Medulla oblongata (tissue), 1 donor: ENCODE data around the gene SLC38A5.

Source experiments
- DNase-seq: peaks from one replicate; pipeline ENCODE4 v3.0.0-alpha.2; 2015; ENCODE audit errors: extremely low spot score

The SLC38A5 gene

GRCh38 chrX:48491809-48492208 lies 21.7 kb upstream of the SLC38A5 start:
- DNase-seq = no peak

GRCh38 chrX:48490661-48491060 lies 20.6 kb upstream of the SLC38A5 start:
- DNase-seq = no peak

DNA sequence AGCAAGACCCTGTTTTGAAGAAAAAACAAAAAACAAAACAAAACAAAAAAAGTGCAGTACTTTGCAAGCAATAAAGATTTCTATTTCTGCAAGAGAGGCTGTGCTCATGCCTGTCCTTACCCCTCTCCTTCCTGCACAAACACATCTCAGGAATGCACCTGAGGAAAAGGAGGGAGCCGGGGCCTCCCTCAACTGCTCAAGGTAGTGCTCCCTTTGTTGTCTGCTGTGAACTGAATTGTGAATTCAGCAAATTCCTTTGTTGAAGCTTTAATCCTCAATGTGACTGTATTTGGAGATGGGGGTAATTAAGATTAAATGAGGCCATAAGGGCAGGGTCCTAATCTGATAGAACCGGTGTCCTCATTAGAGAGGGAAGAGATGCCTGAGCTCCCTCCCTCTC lies 19.8 kb upstream of the SLC38A5 start:
- no peak for DNase-seq

GRCh38 chrX:48489296-48489695 lies 19.2 kb upstream of the SLC38A5 start:
- no peak for DNase-seq

DNA sequence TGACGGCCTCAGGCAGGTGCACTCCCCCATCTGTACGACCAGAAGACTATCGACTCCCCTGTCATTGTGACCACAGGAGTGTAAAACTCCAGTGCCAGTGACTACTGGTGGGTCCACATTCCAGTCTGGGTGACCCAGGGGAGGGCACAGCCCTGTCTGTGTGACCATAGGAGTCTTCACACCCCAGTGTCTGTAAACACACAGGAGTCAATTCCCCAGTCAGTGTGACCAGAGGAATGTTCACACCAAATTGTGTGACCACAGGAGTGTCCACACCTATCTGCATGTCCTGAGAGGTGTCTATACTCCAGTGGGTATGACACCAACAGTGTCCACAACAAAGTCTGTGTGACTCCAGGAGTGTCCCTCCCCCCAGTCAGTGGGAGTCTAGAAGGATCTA lies 18.0 kb upstream of the SLC38A5 start:
- no peak for DNase-seq

DNA sequence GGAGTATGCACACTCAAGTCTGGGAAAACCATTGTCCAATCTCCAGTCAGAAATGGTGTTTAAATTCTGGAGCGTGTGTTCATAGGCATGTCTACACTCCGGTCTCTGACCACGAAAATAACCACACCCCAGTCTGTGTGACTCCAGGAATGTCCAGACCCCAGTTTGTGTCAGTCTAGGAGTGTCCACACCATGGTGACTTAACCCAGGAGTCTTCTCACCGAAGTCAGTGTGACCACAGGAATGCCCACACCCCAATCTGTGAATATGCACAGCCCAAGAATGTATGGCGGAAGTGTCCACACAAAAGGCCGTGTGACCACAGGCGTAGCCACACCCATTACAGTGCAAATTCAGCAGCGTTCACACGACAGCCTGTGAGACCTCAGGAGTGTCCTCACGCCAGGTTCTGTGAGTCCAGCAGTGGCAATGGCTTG lies 17.3 kb upstream of the SLC38A5 start:
- DNase-seq = no peak

DNA sequence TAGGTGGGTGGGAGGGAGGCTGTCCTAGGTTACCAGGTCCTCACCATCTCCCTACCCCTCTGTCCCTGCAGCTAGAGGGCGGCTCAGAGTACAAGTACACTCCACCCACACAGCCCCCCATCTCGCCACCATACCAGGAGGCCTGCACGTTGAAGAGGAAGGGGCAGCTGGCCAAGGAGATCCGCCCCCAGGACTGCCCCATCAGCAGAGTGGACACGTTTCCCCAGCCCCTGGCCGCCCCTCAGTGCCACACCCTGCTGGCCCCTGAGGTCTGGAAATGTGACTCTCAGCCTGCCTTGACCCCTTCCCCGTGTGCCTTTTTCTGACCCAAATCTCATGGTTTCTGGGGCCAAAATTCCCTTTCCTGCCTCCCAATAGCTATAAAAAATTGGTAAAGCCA lies 12.5 kb upstream of the SLC38A5 start:
- no peak for DNase-seq

DNA sequence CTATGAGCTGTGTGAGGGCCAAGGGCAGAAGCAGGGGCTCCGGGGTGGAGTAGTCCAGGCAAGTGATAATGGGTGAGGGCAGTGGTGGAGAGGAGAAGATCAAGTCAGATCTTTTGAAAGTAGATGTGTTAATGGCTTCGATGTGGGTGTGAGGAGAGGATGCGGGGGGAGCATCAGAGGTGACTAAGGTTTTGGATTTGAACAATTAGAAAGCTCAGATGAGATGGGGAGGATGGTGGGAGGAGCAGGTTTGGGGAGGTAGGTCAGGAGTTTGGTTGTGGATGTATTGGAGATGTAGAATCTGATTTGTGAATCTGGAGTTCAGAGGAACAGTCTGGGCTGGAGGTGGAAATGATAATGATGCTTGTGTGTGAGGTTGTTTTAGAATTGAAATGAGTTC lies 10.5 kb upstream of the SLC38A5 start:
- no peak for DNase-seq

DNA sequence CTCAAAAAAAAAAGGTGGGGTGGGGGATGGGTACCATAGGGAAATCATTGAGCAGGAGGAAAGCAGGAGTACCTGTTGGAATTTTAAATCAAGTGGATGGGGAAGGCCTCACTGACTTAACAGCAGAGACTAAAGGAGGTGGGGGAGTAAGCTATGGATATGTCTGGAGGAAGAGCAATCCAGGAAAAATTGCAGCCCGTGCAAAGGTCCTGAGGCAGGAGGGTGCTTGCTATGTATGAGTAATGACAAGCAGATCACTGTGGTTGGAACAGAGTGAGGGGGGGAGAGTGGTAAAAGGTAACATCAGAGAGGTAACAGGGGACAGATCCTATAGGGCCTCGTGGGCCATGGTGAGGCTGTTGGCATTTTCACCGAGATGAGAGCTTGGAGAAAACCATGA lies 10.1 kb upstream of the SLC38A5 start:
- no peak for DNase-seq

DNA sequence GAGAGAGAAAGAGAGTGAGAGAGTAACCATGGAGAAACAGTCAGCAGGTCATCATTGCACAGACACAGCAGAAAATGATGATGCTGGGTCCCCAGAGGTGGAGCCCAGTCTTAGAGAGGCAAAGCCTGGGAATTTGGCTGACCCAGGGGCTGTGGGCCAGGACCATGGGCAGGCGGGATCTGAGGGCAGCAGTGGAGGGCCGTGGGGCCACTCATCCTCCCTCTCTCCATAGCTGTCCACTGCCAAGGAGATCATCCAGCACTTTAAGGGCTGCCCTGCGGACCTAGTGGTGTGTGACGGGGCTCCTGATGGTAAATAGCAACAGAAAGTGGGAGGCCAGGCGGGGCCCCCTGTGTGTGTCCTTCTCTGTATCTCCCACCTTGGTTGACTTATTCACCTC lies 8.7 kb upstream of the SLC38A5 start:
- DNase-seq = no peak

- no peak for DNase-seq
Measured at GRCh38 chrX:48477960-48478755, 8.1 kb upstream of the SLC38A5 start.

- DNase-seq = no peak
Measured at GRCh38 chrX:48476919-48477318, 6.9 kb upstream of the SLC38A5 start.

- DNase-seq = peak; percentile 92
Measured at GRCh38 chrX:48475774-48476577, 5.9 kb upstream of the SLC38A5 start, which contains the start of gene FTSJ1. Gene FTSJ1, plus strand, starts transcription at chrX:48476199. Its CDS starts 1,849 bp downstream, at chrX:48478048.

- DNase-seq = no peak
Measured at GRCh38 chrX:48475296-48475695, 5.2 kb upstream of the SLC38A5 start.

GRCh38 chrX:48474581-48474980 lies 4.5 kb upstream of the SLC38A5 start:
- DNase-seq = no peak

- no peak for DNase-seq
Measured at GRCh38 chrX:48474127-48474526, 4.1 kb upstream of the SLC38A5 start.

GRCh38 chrX:48473704-48473990 lies 3.6 kb upstream of the SLC38A5 start:
- no peak for DNase-seq

DNA sequence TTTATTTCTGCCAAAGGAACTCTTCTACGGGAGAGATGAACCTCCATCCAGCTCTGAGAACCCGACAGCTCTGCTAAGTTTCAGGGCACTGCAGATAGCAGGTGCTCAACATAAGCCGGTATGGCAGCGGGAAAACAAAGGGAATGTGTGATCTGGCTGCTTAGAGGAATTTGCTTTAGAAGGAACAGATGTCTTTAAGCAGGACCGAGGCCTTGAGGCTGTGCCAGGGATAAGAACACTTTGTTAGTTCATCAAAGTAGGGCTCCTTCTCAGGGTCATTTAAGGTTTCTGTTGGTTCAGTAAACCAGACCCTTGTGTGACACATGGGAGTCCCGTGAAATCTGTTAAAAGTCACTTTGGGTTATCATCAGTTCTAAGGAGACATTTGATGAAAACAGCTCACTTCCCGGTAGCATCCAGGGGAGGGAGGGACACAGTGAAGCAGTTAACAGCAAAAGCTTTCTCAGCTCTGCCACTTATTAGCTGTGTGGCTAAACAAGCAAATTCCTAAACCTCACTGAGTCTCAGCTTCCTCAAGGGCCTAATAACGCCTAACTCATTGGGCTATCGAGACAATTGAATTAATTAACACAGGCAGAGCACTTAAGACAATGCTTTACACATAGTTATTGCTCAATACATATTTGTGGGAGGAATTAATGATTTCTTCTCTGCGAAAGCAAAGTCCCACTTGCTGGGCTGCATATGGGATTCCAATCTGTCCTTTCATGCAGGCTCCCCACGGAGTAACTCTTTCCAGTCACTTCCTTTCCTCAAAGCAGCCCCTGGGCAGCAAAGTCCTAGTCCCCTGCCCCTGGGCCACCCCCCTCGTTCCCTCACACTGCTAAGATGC lies 3.0 kb upstream of the SLC38A5 start:
- DNase-seq = no peak

- DNase-seq = no peak
Measured at GRCh38 chrX:48472225-48472624, 2.2 kb upstream of the SLC38A5 start.

DNA sequence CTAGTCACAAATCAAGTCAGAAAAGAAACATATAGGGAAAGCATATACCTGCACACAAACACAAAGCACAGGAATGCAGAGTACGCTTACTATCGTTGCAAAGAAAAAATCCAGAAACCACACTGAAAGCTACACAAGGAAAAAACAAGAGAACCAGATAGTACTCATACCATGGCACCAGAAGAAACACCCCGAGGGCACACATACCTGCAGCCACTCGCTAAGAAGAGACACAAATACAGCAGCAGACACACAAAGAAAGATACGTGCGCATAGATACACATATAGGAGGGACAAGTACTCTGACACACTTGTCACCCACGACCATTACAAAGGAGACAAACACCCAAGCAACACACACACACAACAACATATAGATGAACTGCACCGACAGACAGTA lies 1.4 kb upstream of the SLC38A5 start:
- no peak for DNase-seq

DNA sequence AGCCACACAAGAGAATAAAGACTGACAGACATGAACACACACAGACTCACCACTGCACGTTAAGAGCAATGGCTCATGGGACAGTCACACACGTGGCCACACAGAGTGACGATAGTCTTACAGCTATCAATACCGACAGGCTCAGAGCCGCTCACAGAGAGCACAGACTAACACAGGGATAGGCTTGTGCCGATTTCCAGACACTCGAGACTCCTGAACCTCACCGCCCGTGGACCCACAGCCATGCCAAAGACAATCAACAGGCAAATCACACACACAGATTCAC lies 716 bp upstream of the SLC38A5 start:
- no peak for DNase-seq
